NCI-H2029 treated with DMSO at 0.1 percent for 48 hours (cell line): Measurements from ENCODE around the gene PTPRE.

Source experiments
- DNase-seq: peaks from one replicate; lab custom pipeline; 2025; lab: John Stamatoyannopoulos, UW

Gene PTPRE

GRCh38 chr10:127883516-127883915 lies 23.4 kb upstream of the PTPRE start:
- DNase-seq = no peak

DNA sequence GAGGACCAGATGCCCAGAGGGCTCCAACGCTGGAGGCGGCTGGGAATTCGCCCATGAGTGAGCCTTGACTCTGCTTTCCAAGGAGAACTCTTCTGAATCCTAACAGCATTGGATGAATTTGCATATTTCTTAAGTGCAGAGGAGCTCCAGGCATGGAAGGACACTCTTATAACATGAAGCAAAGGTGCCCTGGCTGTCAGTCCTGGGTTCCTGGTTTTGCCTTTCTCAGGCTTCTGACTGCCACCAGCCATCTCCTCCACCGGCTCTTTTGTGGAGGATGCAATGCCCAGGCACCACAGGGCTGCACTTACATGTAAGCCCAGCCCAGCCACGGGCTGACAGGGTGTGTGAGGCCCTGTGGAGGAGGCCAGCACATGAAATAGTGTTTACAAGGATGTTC lies 22.4 kb upstream of the PTPRE start:
- DNase-seq = no peak

GRCh38 chr10:127886371-127887051 lies 20.4 kb upstream of the PTPRE start:
- DNase-seq = no peak

DNA sequence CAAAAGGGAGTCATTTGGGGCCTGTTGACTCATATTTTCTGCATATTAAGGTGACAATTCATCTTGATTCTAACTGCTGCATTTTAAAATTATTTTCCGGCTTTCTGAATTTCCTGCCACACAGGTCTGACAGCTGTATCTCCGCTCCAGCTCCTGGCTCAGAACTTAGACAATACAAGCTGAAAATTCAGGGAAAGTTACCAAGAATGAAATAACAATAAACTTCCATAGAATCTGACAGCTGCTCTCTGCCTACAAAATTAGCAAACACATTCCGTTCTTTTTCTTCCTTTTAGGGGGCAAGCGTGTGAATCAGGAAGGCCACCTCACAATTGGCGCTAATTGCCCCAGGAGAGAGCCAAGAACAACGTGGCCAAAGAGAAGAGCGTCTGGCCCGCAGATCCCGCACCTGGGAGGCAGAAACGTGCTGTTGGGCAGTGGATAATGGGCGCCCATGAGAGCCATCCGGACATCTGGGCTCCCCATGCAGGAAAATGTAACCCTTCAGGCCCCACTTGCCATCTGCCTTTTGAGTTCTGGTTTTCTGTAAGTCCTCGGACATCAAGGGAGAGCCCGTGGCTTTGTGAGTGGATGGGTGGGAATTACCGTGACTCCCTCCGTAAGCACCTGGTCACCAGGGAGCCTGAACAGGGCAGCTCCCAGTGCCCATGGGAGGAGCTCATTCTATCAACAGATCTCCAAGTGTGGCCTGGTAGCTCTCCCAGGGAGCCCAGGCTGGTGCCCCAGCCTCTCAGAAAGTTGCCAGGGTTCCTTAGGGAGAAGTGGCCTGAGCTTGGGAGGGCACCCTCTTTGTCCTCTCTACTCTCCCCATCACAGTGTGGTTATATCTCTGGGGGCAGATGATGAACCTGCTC lies 19.1 kb upstream of the PTPRE start:
- no peak for DNase-seq

DNA sequence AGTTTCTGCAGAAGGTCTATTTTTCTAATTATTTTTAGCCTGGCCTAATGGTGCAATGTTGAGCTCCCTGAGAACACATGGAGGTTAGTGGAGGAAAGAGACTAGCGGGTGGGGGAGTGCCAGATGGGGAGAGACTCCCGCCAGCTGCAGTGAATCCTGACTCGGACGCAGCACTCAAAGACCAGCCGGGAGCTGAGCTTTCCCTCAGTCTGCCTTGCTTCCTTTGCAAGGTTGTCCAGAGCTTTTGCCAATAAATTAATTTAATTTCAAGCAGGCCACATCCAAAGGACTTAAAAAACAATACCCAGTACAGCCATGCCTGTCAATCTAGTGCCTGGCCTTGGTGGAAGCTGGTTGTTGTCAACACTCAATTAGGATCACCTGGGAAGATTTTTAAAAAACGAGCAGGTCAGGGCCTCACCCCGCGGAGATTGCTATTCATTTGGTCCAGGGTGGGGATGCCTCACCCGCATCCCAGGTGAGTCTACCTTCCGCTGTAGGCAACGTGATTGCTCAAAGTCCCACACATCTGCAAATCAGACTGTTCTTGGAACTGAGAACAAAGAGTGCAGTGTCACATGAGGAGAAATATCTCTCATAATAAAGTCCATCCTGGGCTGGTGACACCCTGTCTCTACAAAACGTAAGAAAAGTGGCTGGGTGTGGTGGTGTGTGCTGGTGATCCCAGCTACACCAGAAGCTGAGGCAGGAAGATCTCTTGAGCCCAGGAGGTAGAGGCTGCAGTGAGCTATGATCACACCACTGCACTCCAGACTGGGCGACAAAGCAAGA lies 18.2 kb upstream of the PTPRE start:
- no peak for DNase-seq

DNA sequence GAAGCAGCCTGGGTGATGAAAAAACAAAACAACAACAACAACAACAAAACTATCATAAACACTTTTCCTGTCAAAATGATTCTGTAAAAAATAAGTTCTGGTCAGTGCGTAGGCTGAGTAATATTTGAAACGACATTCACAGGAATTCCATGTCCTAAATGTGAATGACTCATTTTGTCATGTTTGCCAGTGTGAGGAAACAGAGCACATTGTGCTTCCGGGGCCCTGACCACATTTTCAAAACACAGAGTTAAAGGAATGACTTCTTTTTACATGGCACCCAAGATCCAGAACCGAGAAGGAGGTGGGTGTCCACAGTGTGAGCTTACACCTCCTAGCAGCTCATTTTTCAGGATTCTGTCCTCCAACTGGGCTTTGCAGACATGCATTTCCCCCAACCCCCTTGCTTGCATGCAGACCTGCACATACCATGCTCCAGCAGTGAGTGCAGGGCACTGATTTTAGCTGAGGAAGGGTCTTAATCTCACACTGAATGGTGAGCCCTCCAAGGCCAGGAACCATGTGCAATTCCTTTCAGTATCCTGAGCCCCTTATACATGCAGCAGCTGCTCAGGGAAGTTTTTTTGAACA lies 17.2 kb upstream of the PTPRE start:
- no peak for DNase-seq

DNA sequence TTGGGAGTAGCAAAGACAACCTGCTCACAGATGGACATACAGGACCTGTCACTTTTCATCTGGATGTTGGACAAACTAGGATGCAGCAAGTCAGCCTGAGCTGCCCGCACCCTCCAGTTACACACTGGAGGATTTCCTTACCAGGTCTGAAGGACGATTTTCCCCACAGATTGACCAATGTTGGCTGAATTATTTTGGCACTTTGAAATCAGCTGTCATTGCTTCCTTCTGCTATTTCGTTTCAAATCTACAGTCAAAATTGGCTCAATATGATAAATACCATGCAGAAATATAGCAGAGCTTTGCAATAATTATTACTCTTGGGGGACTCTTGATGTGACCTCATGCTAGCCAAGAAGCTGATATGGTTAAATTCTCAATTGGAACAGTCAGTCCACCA lies 16.7 kb upstream of the PTPRE start:
- no peak for DNase-seq

GRCh38 chr10:127890832-127891334 lies 16.0 kb upstream of the PTPRE start:
- DNase-seq = no peak

DNA sequence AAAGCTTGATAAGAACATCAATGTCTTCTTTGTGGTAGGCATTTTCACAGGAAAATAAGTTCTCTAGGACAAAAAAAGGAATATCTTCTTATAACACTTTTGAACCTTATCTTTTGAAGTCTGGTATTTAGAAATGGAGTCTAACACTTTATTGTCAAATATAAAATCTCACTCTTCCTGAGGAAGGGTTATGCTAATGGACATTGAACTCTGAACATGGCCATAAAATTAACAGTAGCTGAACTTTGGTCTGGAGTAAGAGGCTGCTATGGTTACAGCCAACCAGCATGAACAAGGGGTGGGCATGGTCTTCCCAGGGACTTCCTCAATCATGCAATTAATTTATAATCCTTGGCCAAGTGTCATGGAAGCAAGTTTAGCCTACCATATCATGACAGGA lies 14.2 kb upstream of the PTPRE start, which contains the start of gene CLRN3:
CLRN3 (minus strand) TSS at position 199 of the 400 bp plus-strand sequence; CDS start at position 42, 157 bp downstream.
- DNase-seq = no peak

DNA sequence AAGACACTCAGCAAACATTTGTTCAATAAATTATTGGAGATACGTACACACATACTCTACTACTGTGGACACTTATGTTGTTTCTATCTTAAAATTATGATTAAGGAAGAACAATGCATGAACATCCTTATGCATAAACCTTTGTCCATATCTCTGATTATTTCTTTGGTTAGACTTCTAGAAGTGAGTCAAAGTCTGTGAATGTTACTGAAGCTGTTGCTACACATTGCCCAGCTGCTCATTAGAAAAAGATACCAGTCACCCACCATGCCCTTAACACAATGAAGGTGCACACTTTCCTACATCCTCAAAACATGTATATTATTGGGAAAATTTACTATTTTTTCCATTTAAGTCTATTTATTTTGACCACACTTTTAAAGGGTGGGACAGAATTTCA lies 12.8 kb upstream of the PTPRE start:
- no peak for DNase-seq

DNA sequence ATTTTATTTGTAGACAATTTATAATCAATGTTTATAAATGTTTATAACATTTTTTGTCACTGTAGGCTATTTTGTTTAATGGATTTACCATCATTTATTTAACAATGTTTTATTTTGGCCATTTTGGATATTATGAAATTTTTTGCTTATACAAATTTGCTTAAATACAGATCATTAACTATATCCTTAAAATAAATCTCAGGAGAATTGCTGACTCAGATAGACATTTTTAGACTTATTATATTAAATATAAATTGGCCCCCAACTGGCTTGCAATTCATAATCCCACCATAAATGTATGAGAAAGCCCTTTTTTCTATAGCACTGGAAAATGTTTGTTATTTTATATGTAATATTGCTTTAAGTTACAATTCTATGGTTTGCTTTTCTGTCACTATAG lies 10.3 kb upstream of the PTPRE start:
- DNase-seq = no peak

GRCh38 chr10:127897177-127897576 lies 9.7 kb upstream of the PTPRE start:
- DNase-seq = no peak

- DNase-seq = no peak
These were observed 7.0 kb upstream of the PTPRE start for GRCh38 chr10:127899766-127900387.

- no peak for DNase-seq
These were observed 3.1 kb upstream of the PTPRE start for GRCh38 chr10:127903789-127904188.

GRCh38 chr10:127904311-127905000 lies 2.4 kb upstream of the PTPRE start:
- no peak for DNase-seq

DNA sequence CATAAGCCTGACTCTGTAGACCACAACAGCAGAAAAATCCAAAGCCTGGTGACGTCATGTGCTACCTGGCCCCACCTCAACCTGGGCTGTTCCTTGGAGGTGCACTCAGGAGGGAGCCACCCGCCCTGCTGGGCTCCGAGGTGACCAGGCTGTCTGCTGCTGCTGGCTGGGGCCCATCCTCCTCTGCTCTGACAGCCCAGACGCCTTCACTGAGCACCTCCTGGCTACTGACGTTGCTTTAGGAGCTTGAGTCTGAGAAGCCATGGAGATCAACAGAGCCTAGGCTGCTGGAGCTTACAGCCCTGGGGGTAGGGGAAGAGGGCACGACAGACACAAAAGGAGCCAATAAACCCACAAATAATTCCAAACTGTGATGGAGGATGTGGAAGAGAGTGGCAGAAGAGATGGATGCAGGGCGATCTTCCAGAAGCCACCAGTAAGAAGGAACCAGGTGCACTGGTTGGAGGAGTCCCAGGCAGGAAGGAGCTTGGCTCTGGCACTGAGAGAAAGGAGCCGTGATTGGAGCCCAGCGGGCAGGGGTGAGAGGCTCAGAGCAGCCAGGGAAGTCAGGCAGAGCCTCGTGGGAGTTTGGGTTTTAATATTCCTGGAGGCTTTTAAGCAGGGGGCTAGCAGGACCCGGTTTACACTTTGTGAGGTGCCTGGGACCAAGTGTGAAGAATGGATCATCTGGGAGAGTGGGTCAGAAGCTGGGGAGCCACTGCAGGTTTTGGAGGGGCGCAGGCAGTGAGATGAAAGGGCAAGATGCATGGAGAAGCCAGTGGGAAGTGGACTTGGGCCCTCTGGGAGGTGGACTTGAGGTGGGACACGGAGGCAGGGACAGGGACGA lies 1.7 kb upstream of the PTPRE start:
- DNase-seq = no peak

- DNase-seq = no peak
These were observed 1.0 kb upstream of the PTPRE start for GRCh38 chr10:127905848-127906261.

- no peak for DNase-seq
These were observed 655 bp downstream of the PTPRE start for GRCh38 chr10:127907411-127908105.
